GM21717 (cell line): ENCODE measurements around the gene KRT28.

Experiments
- ATAC-seq: cut with Tn5 transposase; IDR thresholded peaks from one replicate; pipeline ENCODE4 v1.9.1; 2021; ENCODE audit warnings: mild to moderate bottlenecking, moderate library complexity; ENCODE audit not compliant: unreplicated experiment

Gene KRT28

GRCh38 chr17:40799859-40800258, at the start of gene KRT28:
Gene KRT28, minus strand, starts transcription at chr17:40799959. Its CDS starts 66 bp downstream, at chr17:40799893.
- ATAC-seq, result no peak

DNA sequence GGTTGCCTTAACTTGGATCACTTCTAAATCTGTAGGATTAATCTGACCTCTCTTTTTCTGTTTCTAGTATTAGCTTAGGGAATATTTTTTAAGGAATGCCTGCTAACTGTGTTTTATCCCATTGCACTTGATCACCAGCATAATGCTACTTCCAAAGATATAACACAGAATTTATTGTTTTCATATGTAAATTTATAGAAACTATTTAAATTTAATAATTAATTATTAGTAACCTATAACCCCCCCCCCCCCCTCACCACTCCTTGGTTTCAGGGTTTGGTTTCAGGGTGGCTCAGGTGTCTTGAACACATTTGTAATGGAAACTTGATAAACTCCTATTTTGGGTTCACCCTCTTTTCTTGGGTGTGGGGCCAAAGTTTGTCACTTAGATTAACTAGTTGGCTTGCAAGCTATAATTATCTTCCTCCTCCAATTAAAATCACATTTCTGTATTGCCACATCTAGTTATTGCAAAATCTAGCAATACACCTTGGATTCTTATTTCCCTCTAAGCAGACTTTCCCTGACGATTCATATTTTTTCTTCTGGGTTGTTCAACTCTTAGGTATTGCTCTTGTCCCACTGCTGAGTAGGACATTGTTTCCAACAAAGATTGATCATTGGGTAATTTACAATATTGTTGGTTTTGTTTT, 49.0 kb upstream of the KRT28 start:
- no peak for ATAC-seq

DNA sequence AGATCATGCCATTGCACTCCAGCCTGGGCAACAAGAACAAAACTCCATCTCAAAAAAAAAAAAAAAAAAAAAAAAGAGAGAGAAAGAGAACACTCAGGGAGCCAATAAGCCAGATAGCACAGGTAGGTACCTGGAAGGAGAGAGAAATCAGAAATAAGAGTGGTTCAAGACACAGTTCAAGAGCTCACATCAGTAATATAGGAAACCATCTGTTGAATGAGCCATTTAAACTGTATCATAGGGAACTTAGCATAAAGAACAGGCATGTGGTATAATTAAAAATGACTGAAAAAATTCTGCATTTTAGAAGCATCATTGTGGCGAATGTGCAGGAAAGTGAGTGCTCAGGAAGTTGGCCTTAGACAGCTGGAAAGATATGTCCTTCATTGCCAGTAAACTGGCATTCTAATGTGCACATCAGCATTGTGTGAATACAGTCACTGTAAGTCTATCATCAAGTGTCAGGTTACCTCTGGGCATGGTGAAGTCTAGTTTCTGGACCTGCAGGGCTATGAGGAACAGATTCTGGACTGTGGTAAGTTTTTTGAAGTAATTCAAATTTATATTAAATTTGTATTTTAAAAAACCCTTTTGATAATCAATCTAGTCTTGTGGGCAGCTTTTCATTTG, 46.9 kb upstream of the KRT28 start:
- ATAC-seq, result no peak

- no peak for ATAC-seq
Measured at GRCh38 chr17:40844671-40845107, 44.9 kb upstream of the KRT28 start.

DNA sequence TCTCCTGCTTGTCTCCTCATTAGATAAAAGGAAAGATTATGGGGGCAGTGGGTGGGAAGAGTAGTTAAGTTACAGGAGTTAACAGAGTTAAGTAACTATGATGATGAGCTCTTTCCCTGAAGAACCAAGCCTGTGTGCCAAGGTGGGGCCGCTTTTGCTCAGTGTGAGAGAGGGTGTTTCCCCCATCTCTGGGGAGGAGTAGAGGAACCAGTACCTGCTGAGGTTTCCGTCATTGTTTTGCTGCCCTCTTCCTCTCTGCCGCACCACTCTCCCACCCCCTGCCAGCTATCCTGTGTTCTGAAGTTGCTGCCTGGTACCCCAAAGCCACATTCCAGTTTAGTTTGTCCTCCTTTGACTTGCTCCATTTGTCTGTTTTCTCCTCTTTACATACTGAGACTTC, 43.5 kb upstream of the KRT28 start:
- ATAC-seq, result no peak

DNA sequence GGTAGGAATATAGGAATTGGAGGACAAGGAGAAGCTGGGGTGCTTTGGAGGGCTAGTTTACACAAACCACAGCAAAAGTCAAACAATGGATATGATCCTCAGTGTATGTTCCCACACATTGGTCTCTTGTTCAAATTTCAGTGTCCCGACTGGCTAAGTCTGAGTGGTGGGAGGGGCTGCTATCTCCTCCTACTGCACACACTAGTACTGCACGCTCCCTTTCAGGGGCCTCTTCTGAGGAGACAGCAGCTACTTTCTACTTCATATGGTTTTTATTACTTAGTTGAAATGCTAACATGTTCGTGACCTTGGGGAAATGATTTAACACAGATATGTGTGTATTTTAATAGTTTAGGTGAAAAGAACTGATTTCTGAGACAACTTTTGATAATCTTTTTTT, 41.5 kb upstream of the KRT28 start:
- no peak for ATAC-seq

- ATAC-seq, result no peak
Measured at GRCh38 chr17:40839194-40839593, 39.4 kb upstream of the KRT28 start.

DNA sequence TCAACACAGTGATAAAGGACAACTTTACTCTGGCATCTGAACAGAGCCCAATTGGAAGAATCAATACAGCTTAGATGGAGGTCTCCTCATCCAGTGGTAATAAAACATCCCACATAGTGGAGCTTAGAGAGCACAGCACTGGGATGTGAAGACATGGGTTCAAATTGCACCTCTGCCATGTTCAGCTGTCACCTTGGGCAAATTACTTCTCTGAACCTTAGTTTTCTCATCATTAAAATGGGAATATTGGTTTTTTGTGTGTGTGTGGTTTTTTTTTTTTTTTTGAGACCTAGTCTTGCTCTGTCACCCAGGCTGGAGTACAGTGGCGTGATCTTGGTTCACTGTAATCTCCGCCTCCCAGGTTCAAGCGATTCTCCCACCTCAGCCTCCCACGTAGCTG, 36.3 kb upstream of the KRT28 start:
- ATAC-seq, result no peak

DNA sequence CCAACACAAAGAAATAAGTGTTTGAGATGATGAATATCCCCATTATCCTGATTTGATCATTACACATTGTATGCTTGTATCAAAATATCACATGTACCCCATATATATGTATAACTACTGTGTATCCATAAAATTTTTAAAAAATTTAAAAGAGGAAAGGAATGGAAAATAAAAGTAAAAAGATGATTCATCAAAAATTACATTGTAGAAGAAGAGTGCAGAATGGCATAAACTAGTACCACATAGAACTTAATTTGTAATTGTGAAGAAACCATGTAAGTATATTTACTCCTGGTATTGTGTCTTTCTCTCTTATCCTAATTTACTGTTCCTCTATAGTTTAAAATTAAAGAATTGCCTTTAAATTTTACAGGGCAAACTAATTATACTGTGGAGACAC, 34.1 kb upstream of the KRT28 start:
- ATAC-seq, result no peak

DNA sequence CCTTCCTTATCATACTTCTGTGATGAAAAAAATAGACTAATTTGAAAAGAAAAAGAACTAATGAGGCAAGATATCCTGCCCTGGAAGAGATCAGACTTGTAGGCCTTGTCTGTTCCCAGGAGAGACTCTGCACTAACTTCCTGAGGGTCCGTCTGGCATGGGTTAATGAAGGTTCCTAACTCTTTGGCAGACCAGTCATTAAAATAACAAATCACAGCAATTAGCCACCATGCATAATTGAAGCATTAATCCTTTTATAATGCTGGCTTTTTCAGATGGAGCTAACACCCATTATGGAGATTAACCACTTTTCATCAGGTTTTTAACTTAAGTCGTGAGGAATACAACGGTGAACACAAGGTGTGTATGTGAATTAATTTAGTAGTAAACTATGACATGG, 33.1 kb upstream of the KRT28 start:
- no peak for ATAC-seq

- ATAC-seq, result no peak
Measured at GRCh38 chr17:40830085-40830776, 30.5 kb upstream of the KRT28 start.

GRCh38 chr17:40828454-40829044, 28.8 kb upstream of the KRT28 start:
- no peak for ATAC-seq

DNA sequence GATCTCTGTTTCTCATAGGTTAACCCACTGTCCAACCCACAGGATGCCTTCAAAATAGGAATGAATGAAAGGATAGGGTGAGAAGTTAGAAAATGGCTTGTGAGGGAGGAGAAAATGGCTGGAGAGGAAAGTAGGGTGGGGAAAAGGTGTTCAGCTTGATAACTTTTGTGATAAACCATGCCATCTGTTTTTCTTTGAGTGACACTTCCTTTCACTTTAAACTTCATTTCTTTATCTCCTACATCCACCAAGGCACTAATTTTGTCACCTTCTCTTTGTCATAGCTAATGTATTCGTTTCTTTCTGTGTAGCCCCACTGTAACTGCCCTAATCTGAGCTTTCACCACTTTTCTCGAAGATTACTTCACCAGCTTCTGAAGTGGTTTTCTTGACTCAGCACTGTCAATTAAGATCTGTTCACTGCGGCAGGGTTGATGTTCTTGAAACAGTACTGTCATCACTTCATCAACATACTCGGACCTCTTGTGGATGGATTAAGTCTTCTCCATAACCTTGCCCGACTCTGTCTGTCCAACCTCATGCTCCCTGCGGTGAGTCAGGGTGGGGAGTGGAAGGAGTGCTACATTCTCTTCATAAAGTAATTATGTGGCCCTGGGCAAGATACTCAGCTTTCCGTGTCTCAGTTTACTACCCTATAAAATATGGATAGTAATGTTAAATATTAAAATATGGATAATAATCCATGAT, 28.1 kb upstream of the KRT28 start:
- no peak for ATAC-seq

DNA sequence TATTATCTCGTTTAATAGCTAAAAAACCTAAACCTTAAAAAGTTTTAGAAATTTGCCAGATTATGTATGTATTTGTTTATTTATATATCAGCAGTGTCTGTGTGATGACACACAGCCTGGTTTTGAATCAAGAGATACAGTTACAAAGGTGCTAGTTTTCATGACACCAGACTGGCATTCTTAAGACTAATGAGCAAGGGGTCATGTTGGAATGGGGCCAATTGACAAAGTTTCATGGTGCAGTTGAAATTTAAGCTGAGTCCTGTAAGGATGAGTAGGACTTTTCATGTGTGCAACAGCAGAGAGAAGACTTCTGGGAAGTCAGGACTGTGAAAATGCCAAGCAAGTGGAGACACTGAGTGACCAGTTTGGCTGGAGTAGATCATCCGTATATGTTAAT, 25.8 kb upstream of the KRT28 start:
- ATAC-seq, result no peak

DNA sequence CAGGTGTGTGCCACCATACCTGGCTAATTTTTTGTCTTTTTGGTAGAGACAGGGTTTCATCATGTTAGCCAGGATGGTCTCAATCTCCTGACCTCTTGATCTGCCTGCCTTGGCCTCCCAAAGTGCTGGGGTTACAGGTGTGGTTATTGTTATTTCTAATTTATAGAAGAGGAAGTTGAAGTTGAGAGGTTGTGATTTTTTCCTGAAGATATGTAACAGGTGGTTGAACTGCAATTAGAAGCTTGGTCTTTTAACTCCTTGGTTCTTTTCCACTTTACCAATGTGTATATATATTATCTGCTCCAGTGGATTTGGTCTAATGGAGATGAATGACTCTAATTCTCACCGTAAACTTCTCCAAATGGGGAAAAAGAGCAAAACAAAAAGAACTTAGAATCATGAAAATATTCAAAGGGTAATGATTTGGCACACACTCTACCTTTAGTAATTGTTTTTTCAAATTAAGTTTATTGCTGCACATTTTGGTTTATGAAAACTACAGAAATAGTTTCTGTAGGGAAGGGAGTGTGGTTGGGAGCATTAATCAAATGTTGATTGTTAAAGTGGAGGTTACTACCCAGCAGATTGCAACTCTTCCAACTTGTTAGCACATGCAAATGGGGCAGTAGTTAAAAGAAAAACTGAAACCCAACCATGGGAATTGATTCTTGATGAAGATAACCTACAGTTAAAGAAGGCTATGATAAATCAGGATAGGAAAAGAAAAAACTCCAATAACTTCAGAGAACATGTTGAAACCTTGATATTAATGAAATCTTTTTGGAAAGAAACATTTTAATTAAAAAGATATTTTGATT, 24.5 kb upstream of the KRT28 start:
- ATAC-seq, result no peak

DNA sequence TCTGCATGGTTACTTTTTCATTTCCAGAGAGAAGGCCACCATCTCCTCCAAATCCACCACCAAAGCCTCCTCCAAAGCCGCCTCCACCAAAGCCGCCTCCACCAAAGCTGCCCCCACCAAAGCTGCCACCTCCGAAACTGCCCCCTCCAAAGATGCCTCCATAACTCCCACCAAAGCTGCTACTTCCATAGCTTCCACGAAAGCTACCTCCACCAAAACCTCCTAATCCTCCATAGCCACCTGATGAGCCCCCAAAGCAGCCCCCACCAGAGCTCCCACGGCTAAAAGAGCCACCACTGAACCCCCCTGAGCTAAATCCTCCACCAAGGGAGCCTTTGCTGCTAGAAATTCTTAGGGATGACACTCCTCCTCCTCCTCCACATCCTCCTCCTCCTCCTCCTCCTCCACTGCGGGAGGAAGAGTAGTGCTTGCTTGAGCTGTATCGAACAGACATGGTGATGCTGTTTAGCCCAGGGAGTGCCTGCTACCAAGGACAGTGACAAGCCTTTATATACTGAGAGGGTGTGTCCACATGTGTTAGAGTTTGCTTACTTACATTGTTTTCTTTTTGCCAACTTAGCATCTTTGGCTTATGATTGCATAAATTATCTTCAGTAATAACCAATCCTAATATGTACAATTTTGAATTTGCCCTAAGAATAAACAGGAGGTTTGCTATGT, 22.5 kb upstream of the KRT28 start, which contains the start of gene KRT10:
TSS of gene KRT10 (minus strand) at position 483 of the 681 bp plus-strand sequence. CDS start at position 454, 29 bp downstream.
- no peak for ATAC-seq

DNA sequence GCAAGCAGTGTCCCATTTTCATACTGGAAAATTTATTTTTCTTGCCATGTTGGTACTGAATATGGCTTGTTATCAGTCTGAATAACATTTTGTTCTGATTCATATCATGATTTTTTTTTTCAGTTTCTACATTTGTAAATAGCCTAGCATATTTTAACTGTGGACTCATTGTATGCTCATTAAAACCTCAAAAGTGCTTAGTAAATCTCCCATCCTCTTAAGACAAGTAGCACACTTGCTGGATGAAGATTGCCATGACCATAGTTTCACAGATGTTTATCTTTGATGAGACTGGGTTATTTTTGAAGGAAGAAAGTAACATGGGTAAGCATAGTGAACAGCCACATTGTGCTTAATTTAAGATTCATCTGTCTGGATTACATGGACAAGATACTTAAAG, 21.8 kb upstream of the KRT28 start:
- no peak for ATAC-seq

- no peak for ATAC-seq
Measured at GRCh38 chr17:40820228-40820838, 20.6 kb upstream of the KRT28 start.

- ATAC-seq, result no peak
Measured at GRCh38 chr17:40819528-40820125, 19.9 kb upstream of the KRT28 start.
